GM23338 (cell line): ENCODE results near the gene ECHDC3. TPM values are rescaled to one million over a fixed set of nuclear protein-coding genes. Genes with fewer than 3 reads are reported as not detected.

Source experiments
- ATAC-seq: fragments of 200-7000 bp; cut with Tn5 transposase; 3 replicates; pipeline ENCODE4 v1.9.1; 2020
- DNase-seq: peaks from one replicate; pipeline ENCODE4 v3.0.0-alpha.2; 2015; ENCODE audit warnings: low spot score
- H2AFZ ChIP-seq: fragments of 200-600 bp; sonication (generic); 2 replicates; pipeline ENCODE4 v1.8.0; 2016; ENCODE audit warnings: antibody characterized with exemption, mild to moderate bottlenecking, moderate library complexity
- H3F3A ChIP-seq: fragments of 200-600 bp; sonication (generic); replicated peaks from 2 replicates; pipeline ENCODE4 v1.8.0; 2017; ENCODE audit warnings: antibody characterized with exemption, mixed run types, low read depth
- H3K27ac ChIP-seq: fragments of 200-600 bp; sonication (generic); 2 replicates; pipeline ENCODE4 v1.6.1; 2016; ENCODE audit warnings: low read depth
- H3K27me3 ChIP-seq: fragments of 200-600 bp; sonication (generic); 2 replicates; pipeline ENCODE4 v1.8.0; 2016; ENCODE audit warnings: mild to moderate bottlenecking, mixed run types, moderate library complexity; ENCODE audit not compliant: insufficient read depth
- H3K36me3 ChIP-seq: fragments of 200-600 bp; sonication (generic); 2 replicates; pipeline ENCODE4 v1.8.0; 2016; ENCODE audit warnings: mild to moderate bottlenecking; ENCODE audit not compliant: insufficient read depth
- H3K4me1 ChIP-seq: fragments of 200-600 bp; sonication (generic); 2 replicates; pipeline ENCODE4 v1.8.0; 2016; ENCODE audit warnings: mild to moderate bottlenecking, moderate library complexity; ENCODE audit not compliant: insufficient read depth
- H3K4me2 ChIP-seq: fragments of 200-600 bp; sonication (generic); 2 replicates; pipeline ENCODE4 v1.7.1; 2017; ENCODE audit warnings: mixed run types
- H3K4me3 ChIP-seq: fragments of 200-600 bp; sonication (generic); 2 replicates; pipeline ENCODE4 v1.6.1; 2016; ENCODE audit warnings: mixed run types
- H3K79me2 ChIP-seq: fragments of 200-600 bp; sonication (generic); replicated peaks from 2 replicates; pipeline ENCODE4 v1.8.0; 2017; ENCODE audit warnings: mild to moderate bottlenecking; ENCODE audit not compliant: insufficient read depth
- H3K9me2 ChIP-seq: fragments of 200-600 bp; sonication (generic); 2 replicates; pipeline ENCODE4 v1.8.0; 2017; ENCODE audit not compliant: insufficient read depth
- H4K20me1 ChIP-seq: fragments of 200-600 bp; sonication (generic); replicated peaks from 2 replicates; pipeline ENCODE4 v1.8.0; 2017; ENCODE audit warnings: mild to moderate bottlenecking; ENCODE audit not compliant: insufficient read depth
- H3K27ac Mint-ChIP-seq: 2 replicates; pipeline ENCODE4 v1.8.0; 2020; ENCODE audit warnings: inconsistent platforms, mild to moderate bottlenecking, moderate library complexity, mixed read lengths
- H3K27me3 Mint-ChIP-seq: 3 replicates; pipeline ENCODE4 v1.8.0; 2022; ENCODE audit warnings: low read depth, mild to moderate bottlenecking, moderate library complexity, mixed read lengths, inconsistent platforms; ENCODE audit not compliant: insufficient read depth, poor library complexity
- H3K36me3 Mint-ChIP-seq: 3 replicates; pipeline ENCODE4 v1.8.0; 2021; ENCODE audit warnings: low read depth, mild to moderate bottlenecking, inconsistent platforms, moderate library complexity, mixed read lengths
- H3K4me1 Mint-ChIP-seq: 3 replicates; pipeline ENCODE4 v1.8.0; 2020; ENCODE audit warnings: mild to moderate bottlenecking, inconsistent platforms, mixed read lengths
- H3K4me3 Mint-ChIP-seq: 3 replicates; pipeline ENCODE4 v1.8.0; 2021; ENCODE audit warnings: moderate library complexity, mild to moderate bottlenecking, inconsistent platforms, mixed read lengths
- H3K9me3 Mint-ChIP-seq: 3 replicates; pipeline ENCODE4 v1.8.0; 2020; ENCODE audit warnings: moderate library complexity, mild to moderate bottlenecking, inconsistent platforms, mixed read lengths
- CREB1 ChIP-seq: fragments of 250-450 bp; sonication (Bioruptor Pico); IDR thresholded peaks from 2 replicates; pipeline ENCODE4 v1.5.0; 2020; ENCODE audit warnings: low read depth, mild to moderate bottlenecking, moderate library complexity
- EZH2 ChIP-seq: fragments of 200-600 bp; sonication (generic); IDR thresholded peaks from one replicate; pipeline ENCODE4 v1.8.0; 2017; ENCODE audit warnings: antibody characterized with exemption, mild to moderate bottlenecking, low read depth; ENCODE audit not compliant: unreplicated experiment
- EZH2phosphoT487 ChIP-seq: fragments of 200-600 bp; sonication (generic); IDR thresholded peaks from one replicate; pipeline ENCODE4 v1.8.1; 2018; ENCODE audit warnings: antibody characterized with exemption; ENCODE audit not compliant: unreplicated experiment
- JUNB ChIP-seq: IDR thresholded peaks from one replicate; pipeline ENCODE4 v1.6.1; 2016; ENCODE audit warnings: antibody characterized with exemption; ENCODE audit not compliant: unreplicated experiment
- NANOG ChIP-seq: IDR thresholded peaks from 2 replicates; pipeline ENCODE4 v1.6.1; 2016; ENCODE audit warnings: antibody characterized with exemption, borderline replicate concordance
- REST ChIP-seq: IDR thresholded peaks from one replicate; pipeline ENCODE4 v1.6.1; 2018; ENCODE audit warnings: antibody characterized with exemption; ENCODE audit not compliant: unreplicated experiment
- STAT1 ChIP-seq: IDR thresholded peaks from one replicate; pipeline ENCODE4 v1.6.1; 2016; ENCODE audit warnings: antibody characterized with exemption; ENCODE audit not compliant: unreplicated experiment
- ZNF114 ChIP-seq: fragments of 250-450 bp; sonication (Bioruptor Pico); IDR thresholded peaks from 2 replicates; pipeline ENCODE4 v1.5.0; 2020; ENCODE audit warnings: mild to moderate bottlenecking, moderate library complexity
- ZNF331 ChIP-seq: fragments of 250-450 bp; sonication (Bioruptor Pico); IDR thresholded peaks from 2 replicates; pipeline ENCODE4 v1.5.0; 2020; ENCODE audit warnings: low read depth, mild to moderate bottlenecking, moderate library complexity
- polyA plus RNA-seq: library from polyadenylated mRNA; unstranded; fragments of >200 nt; fragmentation: Nextera tagmentation; extraction: Ambion mirVana; gene quantifications from 2 replicates; pipeline ENCODE4 v1.2.1, GENCODE V29; 2016
- total RNA-seq: library from RNA; depleted of rRNA; stranded (reverse); fragments of >200 nt; shearing (Covaris generic); gene quantifications from 2 replicates; pipeline ENCODE4 v1.2.3, GENCODE V29; 2014
- TF ChIP-seq, protein P1 (sequence below): IDR thresholded peaks from 2 replicates; pipeline ENCODE4 v1.6.1; 2016; ENCODE audit warnings: antibody characterized with exemption
- TF ChIP-seq, protein P2 (sequence below), 2 experiments: fragments of 200-600 bp in 1 of 2; sonication (generic) in 1 of 2; conservative IDR thresholded peaks; 2 replicates each; pipeline versions ENCODE4 v1.5.1 to v1.6.1; 2016 to 2017; ENCODE audit warnings: antibody characterized with exemption in 2 of 2, low read depth in 2 of 2, mild to moderate bottlenecking in 2 of 2, moderate library complexity in 1 of 2

ECHDC3 gene
- total and polyA plus RNA-seq, 2 experiments from 2014 or later: 16.3 to 50.1 TPM

- TF ChIP-seq, protein P1, sequence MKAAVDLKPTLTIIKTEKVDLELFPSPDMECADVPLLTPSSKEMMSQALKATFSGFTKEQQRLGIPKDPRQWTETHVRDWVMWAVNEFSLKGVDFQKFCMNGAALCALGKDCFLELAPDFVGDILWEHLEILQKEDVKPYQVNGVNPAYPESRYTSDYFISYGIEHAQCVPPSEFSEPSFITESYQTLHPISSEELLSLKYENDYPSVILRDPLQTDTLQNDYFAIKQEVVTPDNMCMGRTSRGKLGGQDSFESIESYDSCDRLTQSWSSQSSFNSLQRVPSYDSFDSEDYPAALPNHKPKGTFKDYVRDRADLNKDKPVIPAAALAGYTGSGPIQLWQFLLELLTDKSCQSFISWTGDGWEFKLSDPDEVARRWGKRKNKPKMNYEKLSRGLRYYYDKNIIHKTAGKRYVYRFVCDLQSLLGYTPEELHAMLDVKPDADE: no peak
- no peak for TF ChIP-seq EZH2phosphoT487
- TF ChIP-seq, protein P2, sequence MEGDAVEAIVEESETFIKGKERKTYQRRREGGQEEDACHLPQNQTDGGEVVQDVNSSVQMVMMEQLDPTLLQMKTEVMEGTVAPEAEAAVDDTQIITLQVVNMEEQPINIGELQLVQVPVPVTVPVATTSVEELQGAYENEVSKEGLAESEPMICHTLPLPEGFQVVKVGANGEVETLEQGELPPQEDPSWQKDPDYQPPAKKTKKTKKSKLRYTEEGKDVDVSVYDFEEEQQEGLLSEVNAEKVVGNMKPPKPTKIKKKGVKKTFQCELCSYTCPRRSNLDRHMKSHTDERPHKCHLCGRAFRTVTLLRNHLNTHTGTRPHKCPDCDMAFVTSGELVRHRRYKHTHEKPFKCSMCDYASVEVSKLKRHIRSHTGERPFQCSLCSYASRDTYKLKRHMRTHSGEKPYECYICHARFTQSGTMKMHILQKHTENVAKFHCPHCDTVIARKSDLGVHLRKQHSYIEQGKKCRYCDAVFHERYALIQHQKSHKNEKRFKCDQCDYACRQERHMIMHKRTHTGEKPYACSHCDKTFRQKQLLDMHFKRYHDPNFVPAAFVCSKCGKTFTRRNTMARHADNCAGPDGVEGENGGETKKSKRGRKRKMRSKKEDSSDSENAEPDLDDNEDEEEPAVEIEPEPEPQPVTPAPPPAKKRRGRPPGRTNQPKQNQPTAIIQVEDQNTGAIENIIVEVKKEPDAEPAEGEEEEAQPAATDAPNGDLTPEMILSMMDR (conservative IDR thresholded peaks at IDR 0.05; ENCODE audit: low read depth in 2 of 2): no peak
- TF ChIP-seq JUNB: no peak
- no peak for TF ChIP-seq ZNF331 (CRISPR knock-in tag)
- TF ChIP-seq CREB1 (CRISPR knock-in tag): no peak
- TF ChIP-seq REST: no peak
- no peak for TF ChIP-seq STAT1
- no peak for TF ChIP-seq ZNF114 (CRISPR knock-in tag)
- TF ChIP-seq NANOG: no peak
- TF ChIP-seq EZH2: no peak
Measured at GRCh38 chr10:11763501-11763861, 21.3 kb downstream of the ECHDC3 start (continued).

DNA sequence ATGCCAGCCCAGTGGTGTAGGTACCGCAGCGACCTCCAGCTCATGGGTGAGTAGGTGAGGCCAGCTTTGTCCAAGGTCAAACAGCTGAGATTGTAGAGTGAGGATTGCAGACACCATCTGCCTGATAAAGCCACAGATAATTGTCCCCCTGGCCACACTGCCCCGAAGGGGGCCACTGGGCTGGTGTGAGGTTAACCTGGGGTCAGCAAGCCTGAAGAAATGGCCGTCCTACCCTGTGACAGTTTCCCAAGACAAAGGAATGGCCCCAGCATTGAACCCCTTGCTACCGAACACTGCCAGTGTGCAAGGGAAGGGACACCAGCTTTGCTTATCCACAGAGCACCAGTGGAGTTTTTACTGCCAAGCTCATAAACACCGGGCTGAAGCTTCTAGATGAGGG, 23.0 kb downstream of the ECHDC3 start:
- Mint-ChIP-seq H3K4me3 (no peak overlapping the region), H3K4me1 (no peaks in the 10 kb centered on the region), H3K27ac (no peak overlapping the region), H3K36me3 (no peaks in the 10 kb centered on the region; the same call in 1 of the 3 replicates), H3K27me3 (peaks cover 5% of the 10 kb centered on the region), H3K9me3 (no peaks in the 10 kb centered on the region)
- no peaks in the 10 kb centered on the region for H3K27me3 ChIP-seq
- H3K4me3 ChIP-seq: no peak overlapping the region
- H3K4me1 ChIP-seq: no peaks in the 10 kb centered on the region
- no peaks in the 10 kb centered on the region for H3K36me3 ChIP-seq
- peaks cover 4% of the 10 kb centered on the region; the same call in 1 of the 2 replicates for H3K9me2 ChIP-seq
- no peaks in the 10 kb centered on the region for H3K79me2 ChIP-seq
- H2AFZ ChIP-seq: no peak overlapping the region
- no peak for DNase-seq
- no peak overlapping the region for H3K4me2 ChIP-seq
- no peaks in the 10 kb centered on the region for H4K20me1 ChIP-seq
- ATAC-seq: no peak
- no peaks in the 10 kb centered on the region for H3F3A ChIP-seq
- no peak overlapping the region for H3K27ac ChIP-seq
- TF ChIP-seq, protein P1: no peak
- TF ChIP-seq EZH2: no peak
- no peak for TF ChIP-seq ZNF114 (CRISPR knock-in tag)
- no peak for TF ChIP-seq CREB1 (CRISPR knock-in tag)
- TF ChIP-seq ZNF331 (CRISPR knock-in tag): no peak
- TF ChIP-seq REST: no peak
- no peak for TF ChIP-seq JUNB
- no peak for TF ChIP-seq NANOG
